ENCODE data around the gene UNC5CL.

DNA sequence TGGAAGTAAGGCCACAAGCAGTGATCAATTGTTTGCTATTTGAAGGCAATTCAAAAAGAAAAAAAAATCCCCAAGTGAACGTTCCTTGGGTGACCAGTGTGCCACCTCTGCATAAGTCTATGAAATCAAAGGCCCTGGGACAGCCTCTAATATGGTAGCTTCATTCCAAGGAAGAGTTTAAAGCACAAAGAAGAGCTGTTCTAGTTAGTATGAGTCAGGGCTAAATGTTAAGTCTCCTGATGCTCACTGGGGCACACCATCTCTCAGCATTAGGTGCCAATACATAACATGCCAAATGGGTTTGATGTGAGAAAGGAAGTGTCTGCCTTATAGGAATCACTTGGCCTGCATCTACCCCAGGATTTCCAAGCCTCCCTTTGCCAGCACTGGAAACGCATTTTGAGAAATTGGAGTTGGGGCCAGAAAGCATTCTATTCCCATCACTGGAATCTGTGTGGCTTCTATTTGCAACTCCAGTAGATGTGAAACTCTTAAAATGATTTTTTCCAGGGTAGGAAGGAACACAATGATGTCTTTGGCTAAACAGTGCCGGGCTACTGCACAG is 13.0 kb downstream of the UNC5CL start:
- no peak for TF ChIP-seq POLR2AphosphoS5 (IDR thresholded peaks at IDR 0.05; ENCODE audit: low read depth)
- TF ChIP-seq ZNF114 (CRISPR knock-in tag; IDR thresholded peaks at IDR 0.05) = no peak
- no peak for TF ChIP-seq ZNF331 (CRISPR knock-in tag; IDR thresholded peaks at IDR 0.05; ENCODE audit: low read depth)
- TF ChIP-seq, protein P1, sequence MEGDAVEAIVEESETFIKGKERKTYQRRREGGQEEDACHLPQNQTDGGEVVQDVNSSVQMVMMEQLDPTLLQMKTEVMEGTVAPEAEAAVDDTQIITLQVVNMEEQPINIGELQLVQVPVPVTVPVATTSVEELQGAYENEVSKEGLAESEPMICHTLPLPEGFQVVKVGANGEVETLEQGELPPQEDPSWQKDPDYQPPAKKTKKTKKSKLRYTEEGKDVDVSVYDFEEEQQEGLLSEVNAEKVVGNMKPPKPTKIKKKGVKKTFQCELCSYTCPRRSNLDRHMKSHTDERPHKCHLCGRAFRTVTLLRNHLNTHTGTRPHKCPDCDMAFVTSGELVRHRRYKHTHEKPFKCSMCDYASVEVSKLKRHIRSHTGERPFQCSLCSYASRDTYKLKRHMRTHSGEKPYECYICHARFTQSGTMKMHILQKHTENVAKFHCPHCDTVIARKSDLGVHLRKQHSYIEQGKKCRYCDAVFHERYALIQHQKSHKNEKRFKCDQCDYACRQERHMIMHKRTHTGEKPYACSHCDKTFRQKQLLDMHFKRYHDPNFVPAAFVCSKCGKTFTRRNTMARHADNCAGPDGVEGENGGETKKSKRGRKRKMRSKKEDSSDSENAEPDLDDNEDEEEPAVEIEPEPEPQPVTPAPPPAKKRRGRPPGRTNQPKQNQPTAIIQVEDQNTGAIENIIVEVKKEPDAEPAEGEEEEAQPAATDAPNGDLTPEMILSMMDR (conservative IDR thresholded peaks at IDR 0.05; ENCODE audit: low read depth in 2 of 2) = no peak
- no peak for TF ChIP-seq EZH2 (IDR thresholded peaks at IDR 0.05; ENCODE audit: low read depth, unreplicated experiment)
- no peak for TF ChIP-seq JUNB (IDR thresholded peaks at IDR 0.05; ENCODE audit: unreplicated experiment)
- TF ChIP-seq EZH2phosphoT487 (IDR thresholded peaks at IDR 0.05; ENCODE audit: unreplicated experiment) = no peak
- TF ChIP-seq, protein P2, sequence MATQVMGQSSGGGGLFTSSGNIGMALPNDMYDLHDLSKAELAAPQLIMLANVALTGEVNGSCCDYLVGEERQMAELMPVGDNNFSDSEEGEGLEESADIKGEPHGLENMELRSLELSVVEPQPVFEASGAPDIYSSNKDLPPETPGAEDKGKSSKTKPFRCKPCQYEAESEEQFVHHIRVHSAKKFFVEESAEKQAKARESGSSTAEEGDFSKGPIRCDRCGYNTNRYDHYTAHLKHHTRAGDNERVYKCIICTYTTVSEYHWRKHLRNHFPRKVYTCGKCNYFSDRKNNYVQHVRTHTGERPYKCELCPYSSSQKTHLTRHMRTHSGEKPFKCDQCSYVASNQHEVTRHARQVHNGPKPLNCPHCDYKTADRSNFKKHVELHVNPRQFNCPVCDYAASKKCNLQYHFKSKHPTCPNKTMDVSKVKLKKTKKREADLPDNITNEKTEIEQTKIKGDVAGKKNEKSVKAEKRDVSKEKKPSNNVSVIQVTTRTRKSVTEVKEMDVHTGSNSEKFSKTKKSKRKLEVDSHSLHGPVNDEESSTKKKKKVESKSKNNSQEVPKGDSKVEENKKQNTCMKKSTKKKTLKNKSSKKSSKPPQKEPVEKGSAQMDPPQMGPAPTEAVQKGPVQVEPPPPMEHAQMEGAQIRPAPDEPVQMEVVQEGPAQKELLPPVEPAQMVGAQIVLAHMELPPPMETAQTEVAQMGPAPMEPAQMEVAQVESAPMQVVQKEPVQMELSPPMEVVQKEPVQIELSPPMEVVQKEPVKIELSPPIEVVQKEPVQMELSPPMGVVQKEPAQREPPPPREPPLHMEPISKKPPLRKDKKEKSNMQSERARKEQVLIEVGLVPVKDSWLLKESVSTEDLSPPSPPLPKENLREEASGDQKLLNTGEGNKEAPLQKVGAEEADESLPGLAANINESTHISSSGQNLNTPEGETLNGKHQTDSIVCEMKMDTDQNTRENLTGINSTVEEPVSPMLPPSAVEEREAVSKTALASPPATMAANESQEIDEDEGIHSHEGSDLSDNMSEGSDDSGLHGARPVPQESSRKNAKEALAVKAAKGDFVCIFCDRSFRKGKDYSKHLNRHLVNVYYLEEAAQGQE (IDR thresholded peaks at IDR 0.05; ENCODE audit: unreplicated experiment) = no peak
- TF ChIP-seq STAT1 (IDR thresholded peaks at IDR 0.05; ENCODE audit: unreplicated experiment) = no peak
- no peak for TF ChIP-seq CREB1 (CRISPR knock-in tag; IDR thresholded peaks at IDR 0.05; ENCODE audit: low read depth)
- TF ChIP-seq, protein P3, sequence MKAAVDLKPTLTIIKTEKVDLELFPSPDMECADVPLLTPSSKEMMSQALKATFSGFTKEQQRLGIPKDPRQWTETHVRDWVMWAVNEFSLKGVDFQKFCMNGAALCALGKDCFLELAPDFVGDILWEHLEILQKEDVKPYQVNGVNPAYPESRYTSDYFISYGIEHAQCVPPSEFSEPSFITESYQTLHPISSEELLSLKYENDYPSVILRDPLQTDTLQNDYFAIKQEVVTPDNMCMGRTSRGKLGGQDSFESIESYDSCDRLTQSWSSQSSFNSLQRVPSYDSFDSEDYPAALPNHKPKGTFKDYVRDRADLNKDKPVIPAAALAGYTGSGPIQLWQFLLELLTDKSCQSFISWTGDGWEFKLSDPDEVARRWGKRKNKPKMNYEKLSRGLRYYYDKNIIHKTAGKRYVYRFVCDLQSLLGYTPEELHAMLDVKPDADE (IDR thresholded peaks at IDR 0.05) = no peak
- no peak for TF ChIP-seq NANOG (IDR thresholded peaks at IDR 0.05; ENCODE audit: borderline replicate concordance)

Data from GM23338 (cell line).